SK-N-SH (cell line): Measurements from ENCODE around the gene CNTNAP2. TPM values are rescaled to one million over a fixed set of nuclear protein-coding genes. Genes with fewer than 3 reads are reported as not detected.

Experiments used
- CTCF ChIA-PET: fragments of 300-600, 350-600 bp; formaldehyde crosslinking; extraction: SDS; loops from one replicate; lab custom pipeline; 2021; lab: Yijun Ruan, JAX
- POLR2A ChIA-PET: fragments of 350-600 bp; sonication (Branson Sonifier 250); formaldehyde crosslinking; extraction: SDS; loops from one replicate; lab custom pipeline; 2020; ENCODE audit warnings: antibody characterized with exemption, inconsistent platforms; lab: Yijun Ruan, JAX
- DNase-seq: peaks from one replicate; pipeline ENCODE4 v3.0.0; 2012
- H2AFZ ChIP-seq: fragments of 200-600 bp; sonication (generic); 2 replicates; pipeline ENCODE4 v1.8.1; 2016; ENCODE audit warnings: antibody characterized with exemption, mild to moderate bottlenecking, low read depth
- H3F3A ChIP-seq: fragments of 200-600 bp; sonication (generic); replicated peaks from 2 replicates; pipeline ENCODE3; 2016; ENCODE audit warnings: antibody characterized with exemption, mild to moderate bottlenecking; ENCODE audit not compliant: insufficient read depth
- H3K27ac ChIP-seq, 2 experiments: fragments of 200-500 bp in 1 of 2; fragments of 200-600 bp in 1 of 2; sonication (Bioruptor generic) in 1 of 2; sonication (generic), shearing (Covaris generic) in 1 of 2; 2 replicates each; pipeline versions ENCODE4 v1.5.1 to v1.6.1; 2014 to 2016; ENCODE audit warnings: low read depth in 2 of 2, inconsistent platforms in 1 of 2, low read length in 1 of 2, mild to moderate bottlenecking in 1 of 2, mixed read lengths in 1 of 2
- H3K27me3 ChIP-seq: fragments of 200-600 bp; sonication (generic), shearing (Covaris generic); 2 replicates; pipeline ENCODE4 v1.6.1; 2016; ENCODE audit warnings: mixed run types; ENCODE audit not compliant: insufficient read depth
- H3K36me3 ChIP-seq, 2 experiments: fragments of 200-500 bp in 1 of 2; fragments of 200-600 bp in 1 of 2; sonication (Bioruptor generic) in 1 of 2; sonication (generic) in 1 of 2; replicated peaks in 1 of 2; 2 replicates each; pipeline versions ENCODE3 to v1.5.1; 2014 to 2016; ENCODE audit warnings: low read length in 1 of 2, mild to moderate bottlenecking in 1 of 2; ENCODE audit not compliant: insufficient read depth in 2 of 2, control insufficient read depth in 1 of 2
- H3K4me1 ChIP-seq, 2 experiments: fragments of 200-500 bp in 1 of 2; fragments of 200-600 bp in 1 of 2; sonication (Bioruptor generic) in 1 of 2; sonication (generic), shearing (Covaris generic) in 1 of 2; 2 replicates each; pipeline versions ENCODE4 v1.5.1 to v1.6.1; 2014 to 2016; ENCODE audit warnings: low read depth in 1 of 2, low read length in 1 of 2, mixed run types in 1 of 2; ENCODE audit not compliant: insufficient read depth in 2 of 2, control insufficient read depth in 1 of 2
- H3K4me2 ChIP-seq: fragments of 200-600 bp; sonication (generic), shearing (Covaris generic); 2 replicates; pipeline ENCODE4 v1.6.1; 2017; ENCODE audit warnings: mixed run types
- H3K4me3 ChIP-seq, 2 experiments: fragments of 200-500 bp in 1 of 2; fragments of 200-600 bp in 1 of 2; sonication (Bioruptor generic) in 1 of 2; sonication (generic), shearing (Covaris generic) in 1 of 2; 2 replicates each; pipeline versions ENCODE4 v1.5.1 to v1.8.1; 2014 to 2016; ENCODE audit warnings: low read depth in 2 of 2, inconsistent platforms in 1 of 2, low read length in 1 of 2, mild to moderate bottlenecking in 1 of 2, mixed read lengths in 1 of 2, moderate library complexity in 1 of 2
- H3K79me2 ChIP-seq: fragments of 200-600 bp; sonication (generic); 2 replicates; pipeline ENCODE4 v1.8.1; 2017; ENCODE audit warnings: mild to moderate bottlenecking; ENCODE audit not compliant: insufficient read depth
- H3K9ac ChIP-seq: fragments of 200-600 bp; sonication (generic); 2 replicates; pipeline ENCODE4 v1.6.1; 2017; ENCODE audit warnings: mixed run types
- H3K9me2 ChIP-seq: fragments of 200-600 bp; sonication (generic); 2 replicates; pipeline ENCODE4 v1.6.1; 2017; ENCODE audit warnings: mixed run types
- H3K9me3 ChIP-seq: fragments of 200-600 bp; sonication (generic); 2 replicates; pipeline ENCODE4 v1.6.1; 2017; ENCODE audit warnings: mixed run types, mild to moderate bottlenecking, moderate library complexity
- H4K20me1 ChIP-seq: fragments of 200-600 bp; sonication (generic); 2 replicates; pipeline ENCODE4 v1.6.1; 2017; ENCODE audit warnings: mild to moderate bottlenecking, mixed run types; ENCODE audit not compliant: insufficient read depth
- CHD2 ChIP-seq: fragments of 150-350 bp; IDR thresholded peaks from 2 replicates; pipeline ENCODE4 v1.6.1; 2018; ENCODE audit warnings: low read length; ENCODE audit not compliant: partially characterized antibody
- ELF1 ChIP-seq: IDR thresholded peaks from 2 replicates; pipeline ENCODE4 v1.4.0; 2012
- FOXM1 ChIP-seq: IDR thresholded peaks from 2 replicates; pipeline ENCODE4 v1.4.0; 2012; ENCODE audit warnings: low read depth, mild to moderate bottlenecking
- GABPA ChIP-seq: IDR thresholded peaks from 2 replicates; pipeline ENCODE4 v1.4.0; 2012; ENCODE audit warnings: low read depth, mild to moderate bottlenecking
- JUND ChIP-seq: IDR thresholded peaks from 2 replicates; pipeline ENCODE4 v1.4.0; 2012
- NFIC ChIP-seq: IDR thresholded peaks from 2 replicates; pipeline ENCODE4 v1.4.0; 2012; ENCODE audit warnings: borderline replicate concordance
- POLR2AphosphoS5 ChIP-seq: IDR thresholded peaks from 2 replicates; pipeline ENCODE4 v1.6.1; 2012; ENCODE audit warnings: low read depth, low read length
- RAD21 ChIP-seq: IDR thresholded peaks from 2 replicates; pipeline ENCODE4 v1.6.1; 2012; ENCODE audit warnings: mild to moderate bottlenecking, low read length
- REST ChIP-seq: IDR thresholded peaks from 2 replicates; pipeline ENCODE4 v1.6.1; 2012; ENCODE audit warnings: mild to moderate bottlenecking, low read depth, low read length, moderate library complexity
- RFX5 ChIP-seq: IDR thresholded peaks from 2 replicates; pipeline ENCODE4 v1.6.1; 2012; ENCODE audit warnings: mild to moderate bottlenecking, improper control_type of control experiment, low read length
- RXRA ChIP-seq: IDR thresholded peaks from 2 replicates; pipeline ENCODE4 v1.4.0; 2012; ENCODE audit warnings: low read depth, mild to moderate bottlenecking, borderline replicate concordance
- TCF12 ChIP-seq: IDR thresholded peaks from 2 replicates; pipeline ENCODE4 v1.4.0; 2012
- TEAD4 ChIP-seq: IDR thresholded peaks from 2 replicates; pipeline ENCODE4 v1.4.0; 2012; ENCODE audit warnings: mild to moderate bottlenecking, borderline replicate concordance; ENCODE audit not compliant: insufficient read depth
- ZBTB33 ChIP-seq: IDR thresholded peaks from 2 replicates; pipeline ENCODE4 v1.4.0; 2012; ENCODE audit warnings: low read depth, borderline replicate concordance
- polyA plus RNA-seq, 3 experiments: library from polyadenylated mRNA; depleted of rRNA; stranded (reverse); fragments of >200 nt; gene quantifications; 2 replicates each; pipeline ENCODE4 v1.2.3, GENCODE V29; 2012
- TF ChIP-seq, protein P1 (sequence below): fragments of 200-600 bp; sonication (generic); IDR thresholded peaks from 2 replicates; pipeline ENCODE4 v1.6.1; 2017; ENCODE audit warnings: antibody characterized with exemption, mild to moderate bottlenecking, moderate library complexity

CNTNAP2 gene
- polyA plus RNA-seq, 1 of the 3 experiments (the other 2 are of a cell fraction), result 3.4 TPM

DNA sequence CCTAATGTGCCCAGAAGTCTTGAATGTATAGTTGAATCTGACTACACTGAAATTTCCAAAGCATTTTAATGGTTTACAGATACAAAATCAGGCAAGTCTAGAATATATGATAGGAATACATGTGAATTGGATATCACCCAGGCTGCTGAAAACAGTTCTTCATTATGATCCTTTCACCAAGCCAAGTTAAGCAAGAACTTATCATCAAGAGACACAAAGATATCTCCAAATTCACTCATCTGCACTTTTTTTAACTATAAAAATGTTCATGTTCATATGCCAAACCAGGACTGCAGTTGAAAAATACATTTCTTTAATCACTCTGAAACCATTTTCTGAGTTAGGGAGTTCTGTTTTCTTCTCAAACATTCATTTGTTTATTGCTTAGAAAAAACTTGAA lies 2061.4 kb downstream of the CNTNAP2 start:
- DNase-seq, result no peak
- Histone ChIP-seq H3K9me3 (no peaks in the 10 kb centered on the region), H3F3A (no peaks in the 10 kb centered on the region), H3K9me2 (no peaks in the 10 kb centered on the region), H3K4me2 (no peak overlapping the region), H2AFZ (no peak overlapping the region), H3K9ac (no peak overlapping the region), H3K27ac (no peak overlapping the region), H3K36me3 (no peaks in the 10 kb centered on the region), H4K20me1 (no peaks in the 10 kb centered on the region), H3K4me3 (no peak overlapping the region), H3K79me2 (no peaks in the 10 kb centered on the region), H3K4me1 (no peaks in the 10 kb centered on the region; a peak in 1 of 4 replicates)
- POLR2A ChIA-PET, result no interaction called here
- CTCF ChIA-PET, result no interaction called here
- TF ChIP-seq TEAD4, result no peak
- no peak for TF ChIP-seq CHD2
- TF ChIP-seq NFIC, result no peak
- TF ChIP-seq RXRA, result no peak
- TF ChIP-seq ELF1, result no peak
- no peak for TF ChIP-seq TCF12
- TF ChIP-seq, protein P1, sequence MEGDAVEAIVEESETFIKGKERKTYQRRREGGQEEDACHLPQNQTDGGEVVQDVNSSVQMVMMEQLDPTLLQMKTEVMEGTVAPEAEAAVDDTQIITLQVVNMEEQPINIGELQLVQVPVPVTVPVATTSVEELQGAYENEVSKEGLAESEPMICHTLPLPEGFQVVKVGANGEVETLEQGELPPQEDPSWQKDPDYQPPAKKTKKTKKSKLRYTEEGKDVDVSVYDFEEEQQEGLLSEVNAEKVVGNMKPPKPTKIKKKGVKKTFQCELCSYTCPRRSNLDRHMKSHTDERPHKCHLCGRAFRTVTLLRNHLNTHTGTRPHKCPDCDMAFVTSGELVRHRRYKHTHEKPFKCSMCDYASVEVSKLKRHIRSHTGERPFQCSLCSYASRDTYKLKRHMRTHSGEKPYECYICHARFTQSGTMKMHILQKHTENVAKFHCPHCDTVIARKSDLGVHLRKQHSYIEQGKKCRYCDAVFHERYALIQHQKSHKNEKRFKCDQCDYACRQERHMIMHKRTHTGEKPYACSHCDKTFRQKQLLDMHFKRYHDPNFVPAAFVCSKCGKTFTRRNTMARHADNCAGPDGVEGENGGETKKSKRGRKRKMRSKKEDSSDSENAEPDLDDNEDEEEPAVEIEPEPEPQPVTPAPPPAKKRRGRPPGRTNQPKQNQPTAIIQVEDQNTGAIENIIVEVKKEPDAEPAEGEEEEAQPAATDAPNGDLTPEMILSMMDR, result no peak
- TF ChIP-seq POLR2AphosphoS5, result no peak
- no peak for TF ChIP-seq JUND
- no peak for TF ChIP-seq ZBTB33
- no peak for TF ChIP-seq RFX5
- no peak for TF ChIP-seq GABPA
- no peak for TF ChIP-seq RAD21
- no peak for TF ChIP-seq FOXM1
- no peak for TF ChIP-seq REST
- TF ChIP-seq, all 33 proteins: peak for 0
- H3K27me3 ChIP-seq, result no peaks in the 10 kb centered on the region
